ENCODE results near the gene NAIF1. TPM values are rescaled to one million over a fixed set of nuclear protein-coding genes. Genes with fewer than 3 reads are reported as not detected.
"Not testable (repeated sequence)": the region's sequence is repeated elsewhere in the genome, so short reads cannot be mapped to it uniquely, and the experiment has no call there.

NAIF1 gene
- total RNA-seq, 1 experiment from 2014 or later, result 9.9 TPM

- no peak for DNase-seq (ENCODE audit: extremely low read depth, low read depth)
Observed at GRCh38 chr9:128088253-128088945, 21.3 kb upstream of the NAIF1 start.

DNA sequence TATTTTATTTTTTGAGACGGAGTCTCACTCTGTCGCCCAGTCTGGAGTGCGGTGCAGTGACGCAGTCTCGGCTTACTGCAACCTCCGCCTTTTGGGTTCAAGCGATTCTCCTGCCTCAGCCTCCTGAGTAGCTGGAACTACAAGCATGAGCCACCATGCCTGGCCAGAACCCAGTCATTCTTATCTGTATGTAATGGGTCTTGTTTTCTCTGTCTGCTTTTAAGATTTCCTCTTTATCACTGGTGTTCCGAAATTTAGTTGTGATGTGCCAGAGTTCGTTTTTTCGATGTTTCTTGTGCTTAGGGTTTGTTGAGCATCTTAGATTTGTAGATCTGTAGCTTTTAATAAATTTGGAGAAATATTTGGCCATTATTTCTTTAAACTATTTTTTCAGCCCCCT lies 20.1 kb upstream of the NAIF1 start:
- no peak for DNase-seq (ENCODE audit: extremely low read depth, low read depth)

GRCh38 chr9:128085943-128086342 lies 18.8 kb upstream of the NAIF1 start:
- DNase-seq (ENCODE audit: extremely low read depth, low read depth), result no peak

GRCh38 chr9:128084746-128085145 lies 17.6 kb upstream of the NAIF1 start:
- DNase-seq (ENCODE audit: extremely low read depth, low read depth), result no peak

DNA sequence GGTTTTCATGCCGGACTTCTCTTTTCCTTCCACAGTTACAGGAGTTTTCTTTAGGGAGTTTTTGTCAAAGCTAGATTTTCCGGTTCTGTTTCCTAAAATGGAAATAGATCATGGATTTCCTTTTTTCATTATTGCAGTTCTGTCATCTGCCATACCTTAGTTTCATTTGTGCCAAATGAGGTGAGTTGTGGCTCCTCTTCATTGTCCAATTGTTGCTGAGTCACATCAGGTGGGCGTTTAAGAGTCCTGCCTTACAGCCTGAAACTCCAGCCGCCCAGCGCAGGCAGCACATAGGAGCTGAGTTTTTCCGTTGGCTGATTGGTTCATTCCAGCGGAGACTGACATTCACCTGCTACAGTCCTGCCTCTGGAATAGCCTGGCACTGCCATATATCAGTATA lies 15.0 kb upstream of the NAIF1 start:
- no peak for DNase-seq (ENCODE audit: extremely low read depth, low read depth)

GRCh38 chr9:128081056-128081455 lies 13.9 kb upstream of the NAIF1 start:
- DNase-seq (ENCODE audit: extremely low read depth, low read depth), result no peak

- no peak for DNase-seq (ENCODE audit: extremely low read depth, low read depth)
Observed at GRCh38 chr9:128080206-128080605, 13.1 kb upstream of the NAIF1 start.

- DNase-seq (ENCODE audit: extremely low read depth, low read depth), result no peak
Observed at GRCh38 chr9:128078504-128079434, 11.6 kb upstream of the NAIF1 start.

DNA sequence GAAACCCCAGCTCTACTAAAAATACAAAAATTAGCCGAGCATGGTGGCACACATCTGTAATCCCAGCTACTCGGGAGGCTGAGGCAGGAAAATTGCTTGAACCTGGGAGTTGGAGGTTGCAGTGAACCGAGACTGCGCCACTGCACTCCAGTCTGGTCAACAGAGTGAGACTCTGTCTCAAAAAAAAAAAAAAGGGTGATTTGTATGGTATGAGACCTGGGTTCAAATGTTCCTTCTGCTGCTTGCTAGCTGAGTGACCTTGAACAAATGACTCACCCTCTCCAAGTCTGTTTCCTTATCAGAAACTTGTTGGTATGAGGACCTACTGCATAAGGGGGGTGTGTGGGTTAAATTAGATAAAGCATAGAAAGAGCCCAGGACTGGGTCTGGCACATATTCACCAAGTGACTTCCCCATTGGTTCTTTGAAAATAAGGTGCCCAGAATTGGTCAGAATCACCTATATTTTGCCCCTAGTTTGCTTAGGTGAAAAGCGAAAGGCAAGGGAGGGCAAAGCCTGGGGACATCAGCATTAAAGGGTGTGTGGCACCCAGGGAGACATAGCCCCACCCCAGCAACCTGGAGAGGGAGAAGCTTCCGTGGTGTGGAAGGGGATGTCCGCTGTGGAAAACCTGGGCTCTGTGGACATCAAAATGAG lies 10.9 kb upstream of the NAIF1 start:
- DNase-seq (ENCODE audit: extremely low read depth, low read depth), result no peak

GRCh38 chr9:128073253-128073886 lies 6.2 kb upstream of the NAIF1 start:
- no peak for DNase-seq (ENCODE audit: extremely low read depth, low read depth)

- no peak for DNase-seq (ENCODE audit: extremely low read depth, low read depth)
Observed at GRCh38 chr9:128072144-128073021, 5.3 kb upstream of the NAIF1 start.

- DNase-seq (ENCODE audit: extremely low read depth, low read depth), result not testable (repeated sequence)
Observed at GRCh38 chr9:128071475-128071874, 4.4 kb upstream of the NAIF1 start.

DNA sequence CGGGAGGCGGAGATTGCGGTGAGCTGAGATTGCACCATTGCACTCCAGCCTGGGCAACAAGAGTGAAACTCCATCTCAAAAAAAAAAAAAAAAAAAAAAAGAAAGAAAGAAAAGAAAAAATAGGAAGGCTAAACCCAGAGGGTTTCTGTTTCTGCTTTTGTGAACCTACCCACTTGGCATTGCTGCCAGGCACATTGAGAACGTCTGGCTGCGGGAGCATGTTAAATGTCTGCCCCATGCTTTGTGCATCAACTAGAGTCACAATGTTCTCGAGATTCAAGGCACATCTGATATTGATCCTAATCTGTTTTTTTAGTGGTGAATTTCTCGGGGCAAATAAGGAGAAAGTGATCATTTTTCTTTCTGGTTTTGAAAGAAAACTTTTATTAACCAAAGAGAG lies 3.8 kb upstream of the NAIF1 start:
- DNase-seq (ENCODE audit: extremely low read depth, low read depth), result no peak

DNA sequence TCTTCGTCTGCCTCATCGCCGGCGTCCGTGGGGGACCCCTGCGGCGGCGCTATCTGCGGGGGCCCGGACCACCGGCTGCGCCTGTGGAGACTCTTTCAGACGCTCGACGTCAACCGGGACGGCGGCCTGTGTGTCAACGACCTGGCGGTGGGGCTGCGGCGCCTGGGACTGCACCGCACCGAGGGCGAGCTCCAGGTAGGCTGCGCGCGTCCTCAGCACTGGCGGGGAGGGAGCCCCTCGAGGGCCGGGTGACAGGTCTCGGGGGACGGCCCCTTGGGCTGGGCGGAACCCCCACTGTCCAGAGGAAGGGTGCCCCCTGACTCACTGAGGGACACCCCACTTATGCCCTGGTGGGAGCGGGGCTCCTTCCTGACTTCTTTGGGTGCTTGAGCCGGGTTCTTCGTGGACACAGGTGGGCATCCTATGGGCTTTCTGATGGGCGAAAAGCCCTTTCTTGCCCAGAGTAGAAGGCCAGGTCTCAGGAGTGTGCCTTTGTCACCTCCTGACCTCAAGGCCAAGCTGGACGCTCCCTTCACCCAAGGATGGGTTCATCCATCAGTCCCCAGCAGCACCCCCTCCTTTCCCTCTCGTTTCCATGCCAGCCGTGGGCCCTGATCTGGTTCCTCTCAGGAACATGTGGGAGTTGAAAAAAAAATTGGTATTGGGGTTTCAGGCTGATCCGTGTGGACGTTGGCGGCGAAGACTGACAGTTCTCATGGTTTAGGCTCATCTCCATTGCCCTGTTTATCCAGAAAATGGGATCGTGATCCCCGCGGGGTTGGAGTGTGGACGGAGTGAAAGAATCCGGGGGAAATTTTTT lies 1.5 kb upstream of the NAIF1 start:
- no peak for DNase-seq (ENCODE audit: extremely low read depth, low read depth)

DNA sequence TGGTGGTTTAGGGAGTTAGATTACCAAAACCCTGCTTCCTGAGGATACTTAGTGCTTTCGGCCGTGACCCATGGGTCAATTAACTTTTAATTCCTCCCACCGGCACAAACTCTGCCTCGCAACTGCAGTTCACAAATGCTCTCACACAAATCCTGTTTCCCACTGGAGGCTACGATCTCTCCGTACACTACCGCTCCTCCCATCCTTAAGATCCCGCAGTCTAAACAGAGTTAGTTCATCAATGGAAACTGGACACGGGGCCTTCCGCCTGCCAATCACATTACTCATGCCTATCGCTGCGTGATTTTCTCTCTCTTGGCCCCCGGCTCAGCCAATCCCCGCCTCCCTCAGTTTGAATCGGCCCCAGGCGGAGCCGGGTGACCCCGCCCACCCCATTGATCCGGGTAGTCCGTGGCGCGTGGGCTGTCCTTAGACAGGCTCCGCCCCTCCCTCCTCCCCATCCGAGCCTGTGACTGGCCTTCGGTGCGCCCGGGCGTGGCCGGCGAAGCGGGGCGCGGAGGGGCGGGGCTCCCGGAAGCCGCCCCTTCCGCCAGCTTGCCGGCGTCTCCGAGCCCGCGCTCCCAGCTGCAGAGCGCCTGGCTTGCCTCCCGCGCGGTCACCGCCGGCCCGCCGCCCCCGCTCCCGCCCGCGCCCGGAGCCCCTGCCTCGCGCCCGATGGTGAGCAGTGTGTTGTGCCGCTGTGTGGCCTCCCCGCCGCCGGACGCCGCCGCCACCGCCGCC lies 695 bp upstream of the NAIF1 start, which contains the start of gene SLC25A25:
Gene SLC25A25, plus strand, starts transcription at position 588 of the 741 bp plus-strand sequence. Its CDS starts 88 bp downstream, at position 676.
- peak; percentile 99 for DNase-seq (ENCODE audit: extremely low read depth, low read depth)

DNA sequence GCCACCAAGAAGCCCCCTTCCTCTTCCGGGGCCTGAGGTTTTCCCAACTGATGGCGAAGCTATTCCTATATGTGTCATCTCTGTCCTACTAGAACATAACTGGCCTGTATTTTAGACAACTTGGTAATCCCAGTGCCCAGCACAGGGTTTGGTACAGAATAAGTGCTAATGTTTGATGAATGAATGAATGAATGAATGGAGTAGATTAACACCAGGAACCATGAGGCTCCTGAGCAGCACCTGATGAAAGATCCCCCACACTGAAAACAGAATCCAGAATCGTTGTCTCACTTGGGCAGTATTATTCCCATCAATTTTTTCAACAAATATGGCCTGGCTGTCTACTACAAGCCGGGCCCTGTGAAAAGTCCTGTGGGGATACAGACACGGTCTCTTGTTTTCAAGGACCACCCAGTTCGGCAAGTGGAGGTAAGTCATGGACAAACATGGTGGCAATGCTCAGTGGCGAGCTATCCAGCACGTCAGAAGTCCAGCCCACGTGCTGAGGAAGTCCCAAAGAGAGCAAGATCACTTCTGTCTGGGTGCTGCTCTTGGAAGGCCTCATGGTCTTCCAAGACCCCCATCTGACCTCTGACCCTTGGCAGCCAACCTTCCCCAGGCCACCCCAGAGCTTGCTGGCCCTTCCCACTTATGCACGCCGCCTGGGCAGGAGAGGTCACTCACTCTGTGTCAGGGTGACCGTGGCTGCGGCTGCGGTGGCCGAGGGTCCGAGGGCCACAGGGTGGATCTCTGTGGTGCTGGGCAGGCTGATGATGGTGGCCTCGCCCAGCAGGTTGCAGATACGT lies 1.0 kb downstream of the NAIF1 start:
- DNase-seq (ENCODE audit: extremely low read depth, low read depth), result no peak
